GM12878 (cell line): ENCODE results near the gene ICA1. TPM values are rescaled to one million over a fixed set of nuclear protein-coding genes. Genes with fewer than 3 reads are reported as not detected.

Experiments
- ATAC-seq: fragments of 200-7000 bp; cut with Tn5 transposase; 3 replicates; pipeline ENCODE4 v1.9.1; 2020; ENCODE audit warnings: mild to moderate bottlenecking, moderate library complexity
- BruUV-seq: library from RNA; stranded (reverse); fragments of 400-500 nt; replicated peaks from 2 replicates; lab custom pipeline; 2021; lab: Mats Ljungman, UMichigan
- CTCF ChIA-PET: fragments of 300-600 bp; sonication (Branson Sonifier 250); formaldehyde crosslinking; extraction: SDS; loops from one replicate; lab custom pipeline; 2021; ENCODE audit warnings: inconsistent platforms; lab: Yijun Ruan, JAX
- POLR2A ChIA-PET: fragments of 350-600 bp; formaldehyde crosslinking; extraction: SDS; loops from one replicate; lab custom pipeline; 2021; ENCODE audit warnings: inconsistent platforms; lab: Charles Lee
- RAD21 ChIA-PET: fragments of 300-600 bp; sonication (Branson Sonifier 250); formaldehyde crosslinking; loops from one replicate; lab custom pipeline; 2023; ENCODE audit warnings: antibody characterized with exemption; ENCODE audit not compliant: unreplicated experiment; lab: Charles Lee
- SMC1A ChIA-PET: fragments of 300-600 bp; sonication (Branson Sonifier 250); formaldehyde crosslinking; loops from one replicate; lab custom pipeline; 2023; ENCODE audit not compliant: unreplicated experiment, uncharacterized antibody; lab: Charles Lee
- DNase-seq: peaks from one replicate; pipeline ENCODE4 v3.0.0-alpha.2; 2011; ENCODE audit warnings: low read depth, low spot score
- FAIRE-seq: peaks from 3 replicates; lab custom pipeline; 2011; peaks lifted over from hg19 to GRCh38; lab: Jason Lieb, UNC
- H2AFZ ChIP-seq: 2 replicates; pipeline ENCODE4 v1.6.0; 2011; ENCODE audit warnings: low read depth, low read length, control low read depth; ENCODE audit not compliant: control insufficient read depth
- H3K27ac ChIP-seq: 2 replicates; pipeline ENCODE4 v1.5.1; 2011; ENCODE audit warnings: control low read depth; ENCODE audit not compliant: control insufficient read depth, insufficient read depth
- H3K27me3 ChIP-seq, 2 experiments: replicated peaks in 1 of 2; 2 replicates each; pipeline versions ENCODE4 v1.6.0 to v1.6.1; 2011; ENCODE audit warnings: low read length in 1 of 2; ENCODE audit not compliant: control insufficient read depth in 2 of 2, insufficient read depth in 2 of 2
- H3K36me3 ChIP-seq, 2 experiments: 2 replicates each; pipeline ENCODE4 v1.5.1; 2011; ENCODE audit warnings: low read length in 1 of 2; ENCODE audit not compliant: control insufficient read depth in 2 of 2, insufficient read depth in 2 of 2
- H3K4me1 ChIP-seq: 2 replicates; pipeline ENCODE4 v1.6.1; 2011; ENCODE audit warnings: mild to moderate bottlenecking, low read length, moderate library complexity, mixed read lengths; ENCODE audit not compliant: control insufficient read depth, insufficient read depth
- H3K4me2 ChIP-seq: 2 replicates; pipeline ENCODE4 v1.6.0; 2011; ENCODE audit warnings: control low read depth; ENCODE audit not compliant: control insufficient read depth, insufficient read depth
- H3K4me3 ChIP-seq: fragments of 200-600 bp; sonication (generic); 2 replicates; pipeline ENCODE4 v1.5.1; 2016
- H3K79me2 ChIP-seq: 2 replicates; pipeline ENCODE4 v1.6.0; 2011; ENCODE audit warnings: low read length; ENCODE audit not compliant: control insufficient read depth, insufficient read depth
- H3K9ac ChIP-seq: 2 replicates; pipeline ENCODE4 v1.8.0; 2011; ENCODE audit warnings: low read length, control low read depth, mixed read lengths; ENCODE audit not compliant: control insufficient read depth, insufficient read depth
- H3K9me3 ChIP-seq: replicated peaks from 3 replicates; pipeline ENCODE4 v1.5.1; 2011; ENCODE audit warnings: mild to moderate bottlenecking, low read length; ENCODE audit not compliant: control insufficient read depth, insufficient read depth
- H4K20me1 ChIP-seq: 2 replicates; pipeline ENCODE4 v1.6.0; 2011; ENCODE audit not compliant: control insufficient read depth, insufficient read depth
- BACH1 ChIP-seq: fragments of 450-650 bp; IDR thresholded peaks from 2 replicates; pipeline ENCODE4 v1.6.1; 2017; ENCODE audit warnings: mild to moderate bottlenecking, borderline replicate concordance
- BHLHE40 ChIP-seq, 2 experiments: fragments of 450-650 bp in 1 of 2; IDR thresholded peaks; 2 replicates each; pipeline ENCODE4 v1.6.1; 2011 to 2017; ENCODE audit warnings: low read depth in 2 of 2, borderline replicate concordance in 1 of 2, improper control_type of control experiment in 1 of 2, low read length in 1 of 2, mild to moderate bottlenecking in 1 of 2
- CEBPZ ChIP-seq: fragments of 150-350 bp; IDR thresholded peaks from 2 replicates; pipeline ENCODE4 v1.6.1; 2016; ENCODE audit warnings: low read depth, low read length
- CHD2 ChIP-seq: IDR thresholded peaks from 2 replicates; pipeline ENCODE4 v1.6.1; 2011; ENCODE audit warnings: low read depth, low read length, improper control_type of control experiment, borderline replicate concordance
- CREM ChIP-seq: IDR thresholded peaks from 2 replicates; pipeline ENCODE4 v1.6.1; 2014; ENCODE audit warnings: antibody characterized with exemption, low read depth
- EGR1 ChIP-seq, 2 experiments: IDR thresholded peaks; 1 replicate in 1 of 2; 2 replicates in 1 of 2; pipeline ENCODE4 v1.6.1; 2011 to 2012; ENCODE audit warnings: low read depth in 2 of 2, low read length in 2 of 2, borderline replicate concordance in 1 of 2, mild to moderate bottlenecking in 1 of 2, moderate library complexity in 1 of 2
- ELK1 ChIP-seq: IDR thresholded peaks from 2 replicates; pipeline ENCODE4 v1.6.1; 2012; ENCODE audit warnings: low read depth, low read length, improper control_type of control experiment
- HCFC1 ChIP-seq: fragments of 150-350 bp; IDR thresholded peaks from 2 replicates; pipeline ENCODE4 v1.6.1; 2014; ENCODE audit warnings: low read length
- LARP7 ChIP-seq: fragments of 450-650 bp; IDR thresholded peaks from 2 replicates; pipeline ENCODE4 v1.6.1; 2017; ENCODE audit warnings: mild to moderate bottlenecking
- PAX8 ChIP-seq: fragments of 450-650 bp; IDR thresholded peaks from 2 replicates; pipeline ENCODE4 v1.6.1; 2017; ENCODE audit warnings: mild to moderate bottlenecking, moderate library complexity
- YY1 ChIP-seq: IDR thresholded peaks from 2 replicates; pipeline ENCODE4 v1.6.1; 2011; ENCODE audit warnings: low read depth, mild to moderate bottlenecking, low read length
- ZBED1 ChIP-seq: IDR thresholded peaks from 2 replicates; pipeline ENCODE4 v1.6.1; 2016; ENCODE audit warnings: borderline replicate concordance
- ZNF592 ChIP-seq: fragments of 450-650 bp; IDR thresholded peaks from 2 replicates; pipeline ENCODE4 v1.6.1; 2017; ENCODE audit warnings: mild to moderate bottlenecking, moderate library complexity
- WGBS: methylation state at CpG from one replicate; pipeline ENCODE4 v1.1.6; 2016; ENCODE audit warnings: low lambda C conversion rate; ENCODE audit not compliant: insufficient replicate concordance, insufficient coverage; ENCODE audit errors: missing lambda C conversion rate; 5-methylcytosine and 5-hydroxymethylcytosine counted together
- in situ Hi-C: fragments of 300-500 bp; cut with MboI; formaldehyde crosslinking; loops from 9 replicates; pipeline ENCODE4 v1.14.3; 2018; ENCODE audit warnings: mixed read lengths
- intact Hi-C: fragments of 100-400 bp; cut with micrococcal nuclease; formaldehyde crosslinking; loops from one replicate; pipeline ENCODE4 v1.14.2; 2022; ENCODE audit not compliant: unreplicated experiment
- polyA plus RNA-seq, 11 experiments: library from polyadenylated mRNA; depleted of rRNA in 4 of 11; unstranded in 6 of 11; stranded (reverse) in 5 of 11; fragments of >200 nt; fragmentation: Nextera tagmentation in 4 of 11; fragmentation: Illumina TruSeq in 1 of 11; extraction: Ambion mirVana in 4 of 11; extraction: Trizol in 1 of 11; gene quantifications; 1 replicate in 1 of 11; 2 replicates in 10 of 11; pipeline versions ENCODE4 v1.2.1 to v1.2.3, GENCODE V29; 2011 to 2016; ENCODE audit warnings: inconsistent platforms in 2 of 11, missing spikeins in 2 of 11, low read depth in 1 of 11
- total RNA-seq, 4 experiments: library from RNA; depleted of rRNA in 3 of 4; stranded (reverse); fragments of >200 nt in 3 of 4; fragmentation: Illumina TruSeq in 1 of 4; extraction: Trizol in 1 of 4; gene quantifications; 2 replicates each; pipeline versions ENCODE4 v1.2.1 to v1.2.3, GENCODE V29; 2013 to 2021

ICA1 gene
- total and polyA plus RNA-seq, 10 of the 15 experiments (the other 5 are each of a cell fraction or from before 2014, with no cell fraction given) = 1.3 to 35.1 (median 3.3) TPM

- no peak for TF ChIP-seq CEBPZ
- no peak for TF ChIP-seq LARP7
Observed at GRCh38 chr7:8212638-8213037, 49.3 kb downstream of the ICA1 start (continued).

GRCh38 chr7:8211725-8212096 is 50.3 kb downstream of the ICA1 start:
- no peaks in the 10 kb centered on the region for H3K36me3 ChIP-seq
- no TSS peak for BruUV-seq
- no peak overlapping the region for H3K4me2 ChIP-seq
- H3K4me3 ChIP-seq = no peak overlapping the region
- no peaks in the 10 kb centered on the region for H3K4me1 ChIP-seq
- FAIRE-seq (no peak), DNase-seq (no peak), ATAC-seq (no peak)
- in situ Hi-C loops (loop anchor here (10.0 to 25.0 kb wide), 2 partner anchors 527 to 624 kb away; no protein-coding TSS in a partner anchor), intact Hi-C loops (no loop called here)
- 100% methylated on average over 1 of the region's 1 CpG for WGBS
- no peak overlapping the region for H3K27ac ChIP-seq
- ChIA-PET CTCF (interaction anchor here (0.6 to 1.8 kb wide), 5 partner anchors 11 to 530 kb away, joined by 3 to 9 read pairs (median 3); no protein-coding TSS in a partner anchor), SMC1A (interaction anchor here (0.9 to 3.2 kb wide), 5 partner anchors 9 to 1108 kb away, joined by 3 to 15 read pairs (median 8); no protein-coding TSS in a partner anchor), RAD21 (interaction anchor here (1.0 to 1.6 kb wide), 4 partner anchors 21 to 787 kb away, joined by 3 to 4 read pairs (median 4); no protein-coding TSS in a partner anchor), POLR2A (interaction anchor here (0.7 kb wide), 1 partner anchor 16 kb away, joined by 3 read pairs; no protein-coding TSS in a partner anchor)
- no peaks in the 10 kb centered on the region for H3K9me3 ChIP-seq
- no peak overlapping the region for H3K9ac ChIP-seq
- H3K79me2 ChIP-seq = no peaks in the 10 kb centered on the region
- H4K20me1 ChIP-seq = no peaks in the 10 kb centered on the region
- no peak overlapping the region for H2AFZ ChIP-seq
- H3K27me3 ChIP-seq = no peaks in the 10 kb centered on the region
- TF ChIP-seq BACH1 (no peak), YY1 (no peak), ZNF592 (no peak), ELK1 (no peak), ZBED1 (no peak), HCFC1 (no peak), CHD2 (no peak), EGR1 (IDR thresholded peaks at IDR 0.05; ENCODE audit: borderline replicate concordance in 1 of 2, low read depth in 2 of 2, low read length in 2 of 2) (no peak), PAX8 (no peak), BHLHE40 (IDR thresholded peaks at IDR 0.05; ENCODE audit: borderline replicate concordance in 1 of 2, low read depth in 2 of 2, low read length in 1 of 2) (no peak), CREM (no peak)
